HEK293T (cell line): ENCODE measurements around the gene PRKCB.

Experiments used
- BHLHE40 ChIP-seq: fragments of 450-650 bp; IDR thresholded peaks from 2 replicates; pipeline ENCODE4 v1.6.1; 2016; ENCODE audit warnings: mild to moderate bottlenecking, moderate library complexity, borderline replicate concordance
- CTBP1 ChIP-seq: fragments of 450-650 bp; IDR thresholded peaks from 2 replicates; pipeline ENCODE4 v1.6.1; 2016; ENCODE audit warnings: borderline replicate concordance
- FOXA1 ChIP-seq: fragments of 450-650 bp; IDR thresholded peaks from 2 replicates; pipeline ENCODE4 v1.6.1; 2016; ENCODE audit warnings: mild to moderate bottlenecking
- SP1 ChIP-seq: fragments of 450-650 bp; IDR thresholded peaks from 2 replicates; pipeline ENCODE4 v1.6.1; 2017
- TARDBP ChIP-seq: fragments of 450-650 bp; IDR thresholded peaks from 2 replicates; pipeline ENCODE4 v1.6.1; 2016

GRCh38 chr16:23909792-23910418, 74.1 kb downstream of the PRKCB start:
- TF ChIP-seq TARDBP: no peak
- no peak for TF ChIP-seq SP1
- TF ChIP-seq BHLHE40: no peak
- TF ChIP-seq CTBP1: no peak
- TF ChIP-seq FOXA1: no peak
